Measurements from ENCODE around the gene TPT1.

Gene TPT1

DNA sequence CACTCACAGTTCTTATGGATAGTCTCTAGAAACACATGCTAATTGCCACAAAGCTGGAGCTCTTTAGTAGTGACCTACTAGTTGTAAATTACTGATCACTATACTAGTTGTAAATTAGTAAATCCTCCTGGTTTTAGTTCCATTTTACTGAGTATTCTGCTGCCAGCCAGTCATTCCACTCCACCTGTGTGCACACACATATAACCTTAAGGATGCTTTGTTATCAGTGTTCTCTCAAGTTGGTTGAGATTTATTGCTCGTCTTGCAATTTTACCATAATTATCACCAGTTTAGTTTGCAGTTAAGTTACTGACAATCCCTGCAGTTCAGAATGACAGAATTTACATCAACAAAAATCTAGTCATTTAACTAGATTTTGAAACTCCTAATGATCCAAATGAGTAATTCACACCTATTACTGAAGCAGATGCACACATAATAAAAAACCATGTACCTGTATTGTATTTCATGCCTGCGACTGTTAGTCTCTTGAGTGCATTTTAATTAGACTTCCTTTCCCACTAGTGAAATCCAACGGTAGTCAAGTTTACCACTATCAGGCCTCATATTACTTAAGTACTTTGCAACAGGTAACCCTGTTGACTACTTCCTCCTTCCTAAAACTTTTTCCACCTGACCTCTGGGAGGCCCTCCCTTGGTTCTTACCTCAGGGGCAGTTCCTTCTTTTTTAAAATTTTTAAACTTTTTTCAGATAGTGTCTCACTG lies 7.6 kb downstream of the TPT1 start:
- DNase-seq: no peak

DNA sequence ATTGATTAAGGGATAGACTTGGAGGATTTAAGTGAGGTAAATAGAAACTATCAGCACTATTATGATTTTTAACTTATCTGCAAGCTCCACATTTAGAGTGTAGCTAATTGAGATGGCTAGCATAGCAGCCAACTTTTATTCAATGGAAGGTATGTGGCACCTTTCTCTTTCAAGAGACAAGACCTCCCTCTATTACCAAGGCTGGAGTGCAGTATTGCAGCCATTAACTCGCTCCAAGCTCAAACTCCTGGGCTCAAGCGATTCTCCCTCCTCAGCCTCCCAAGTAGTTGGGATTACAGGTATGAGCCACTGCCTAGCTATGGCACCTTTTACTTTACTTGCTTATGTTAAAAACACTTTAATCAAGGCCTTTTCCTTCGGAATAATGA lies 8.2 kb downstream of the TPT1 start:
- no peak for DNase-seq

DNA sequence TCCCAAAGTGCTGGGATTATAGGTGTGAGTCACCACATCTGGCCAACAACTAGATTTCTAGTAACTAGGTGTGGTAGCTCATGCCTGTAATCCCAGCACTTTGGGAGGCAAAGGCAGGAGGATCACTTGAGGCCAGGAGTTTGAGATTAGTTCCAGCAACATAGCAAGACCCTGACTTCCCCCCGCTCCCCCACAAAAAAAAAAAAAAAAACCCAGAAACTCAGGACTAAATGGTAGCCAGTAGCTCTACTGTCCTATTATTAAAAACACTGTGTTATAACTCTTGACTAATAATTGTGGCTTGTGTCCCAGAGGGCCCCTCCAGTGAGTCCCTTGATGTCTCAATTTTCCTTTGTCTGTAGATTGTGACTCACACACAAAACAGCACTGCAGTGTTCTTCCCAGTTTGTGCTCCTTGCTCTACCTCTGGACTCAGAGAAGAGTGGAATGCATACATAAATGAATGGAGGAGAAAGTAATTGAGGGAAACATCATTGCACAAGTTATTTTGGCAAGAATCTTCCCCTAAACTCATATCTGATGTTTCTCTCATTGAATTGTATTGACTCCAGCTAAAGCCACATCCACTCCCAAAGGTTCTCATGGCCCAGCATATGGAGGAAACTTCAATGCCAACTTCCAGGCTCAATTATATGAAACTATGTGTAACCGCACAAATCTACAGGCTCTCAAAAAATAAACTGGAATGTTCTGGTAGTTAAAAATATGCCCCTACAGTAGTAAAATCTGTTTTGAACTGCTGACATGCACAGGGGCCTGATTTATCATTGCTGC lies 8.8 kb downstream of the TPT1 start:
- DNase-seq: no peak

DNA sequence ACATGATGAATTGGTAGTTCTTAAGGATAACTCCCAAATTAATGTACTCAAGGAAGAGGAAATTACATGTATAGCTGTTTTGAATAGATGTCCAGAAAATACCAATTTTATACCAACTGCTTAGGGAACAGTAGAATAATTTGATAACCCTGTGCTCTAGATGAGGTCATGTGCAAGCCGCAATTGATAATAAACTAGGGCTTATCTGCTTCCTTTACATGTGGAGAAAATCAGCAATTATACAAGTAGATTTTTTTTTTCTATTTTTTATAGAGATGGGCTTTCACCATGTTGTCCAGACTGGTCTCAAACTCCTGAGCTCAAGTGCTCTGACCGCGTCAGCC lies 9.3 kb downstream of the TPT1 start:
- no peak for DNase-seq

DNA sequence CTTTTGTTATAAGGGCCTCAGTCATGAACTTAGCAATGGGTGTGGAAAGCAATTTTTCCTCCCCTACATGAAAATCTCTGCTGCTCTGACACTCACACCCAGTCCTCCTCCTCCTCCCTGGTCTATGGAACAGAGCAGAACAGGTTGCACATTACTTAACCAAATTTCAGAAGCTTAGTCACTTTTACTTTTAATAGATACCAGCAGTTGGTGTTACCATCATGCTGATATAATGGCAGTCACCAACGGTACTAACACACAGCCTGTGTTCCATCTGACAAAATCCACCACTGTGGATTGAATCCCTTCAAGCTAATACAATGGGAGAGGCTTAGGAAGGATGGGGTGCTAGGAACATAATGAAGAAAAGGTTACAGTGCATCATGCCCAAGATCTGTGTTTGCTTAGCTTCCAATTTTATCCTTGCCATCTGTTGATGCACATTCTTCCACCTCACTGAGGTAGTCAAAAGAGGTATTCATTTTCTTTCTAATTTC lies 9.8 kb downstream of the TPT1 start:
- no peak for DNase-seq

DNA sequence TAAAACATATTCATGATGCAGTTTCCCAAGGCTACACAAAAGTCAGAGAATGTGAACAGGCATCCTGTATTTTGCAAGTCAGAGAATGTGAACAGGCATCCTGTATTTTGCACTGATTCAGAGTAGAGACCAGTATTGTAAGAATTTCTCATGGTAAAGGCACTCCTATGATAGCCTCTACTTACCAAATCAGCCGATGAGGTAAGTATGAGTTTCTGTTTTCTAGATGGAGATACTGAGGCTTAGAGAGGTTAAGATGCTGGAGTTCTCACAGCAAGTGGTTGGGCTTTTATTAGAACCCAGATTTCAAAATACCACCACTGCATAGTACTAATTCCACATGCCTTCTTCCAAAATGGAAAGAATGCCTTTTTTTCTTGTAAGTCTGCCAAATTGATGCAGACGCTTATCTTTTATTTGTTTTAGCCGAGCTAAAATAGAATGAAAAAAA lies 12.3 kb downstream of the TPT1 start:
- no peak for DNase-seq

DNA sequence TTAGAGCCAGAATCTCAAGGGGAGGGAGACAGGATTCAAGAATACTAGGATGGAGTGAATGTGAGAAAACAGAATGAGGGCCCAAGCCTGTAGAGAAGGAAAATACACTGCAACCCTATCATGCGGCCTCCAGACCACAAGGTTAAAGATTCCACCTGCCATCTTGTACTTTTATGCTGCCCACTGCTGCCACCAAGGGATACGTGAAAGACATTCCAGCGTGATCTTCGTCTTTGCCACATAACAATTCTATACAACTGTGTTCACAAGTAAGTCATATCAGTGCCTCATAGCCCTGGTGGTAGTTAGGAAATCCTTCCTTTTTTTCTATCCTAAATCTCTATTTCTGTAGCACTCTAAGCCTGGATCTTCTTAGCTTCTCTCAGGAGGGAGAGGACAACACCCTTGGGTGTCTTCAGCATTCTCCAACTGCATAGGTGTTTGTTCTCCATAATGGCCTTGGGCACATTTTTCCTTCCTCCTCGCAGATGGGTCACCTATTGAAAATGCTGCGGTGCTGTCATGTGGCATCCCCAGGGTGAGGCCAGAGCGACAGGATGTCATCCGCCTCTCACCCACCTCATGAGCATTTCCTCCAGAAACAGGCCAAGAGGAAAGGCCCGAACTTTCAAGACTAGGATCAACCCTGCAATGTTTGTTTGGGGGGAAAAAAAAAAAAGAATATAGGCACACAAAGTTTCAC lies 13.6 kb downstream of the TPT1 start:
- DNase-seq: no peak

DNA sequence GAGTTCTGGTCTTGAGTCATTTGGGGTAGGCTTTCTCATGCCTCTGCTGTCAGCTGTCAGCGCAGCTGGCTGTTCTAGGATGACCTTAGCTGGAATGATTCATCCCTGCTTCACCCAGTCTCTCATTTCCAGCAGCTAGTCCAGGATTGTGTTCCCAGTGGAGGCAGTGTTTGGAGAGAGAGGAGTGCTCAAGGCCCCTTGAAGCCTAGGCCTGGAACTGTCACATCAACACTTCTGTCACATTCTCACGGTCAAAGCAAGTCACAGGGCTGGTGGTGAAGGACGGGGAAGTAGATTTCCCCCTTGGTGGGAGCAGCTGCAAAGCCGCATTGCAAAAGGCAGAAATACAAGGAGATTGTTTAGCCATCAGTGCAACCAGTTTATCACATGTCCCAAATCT lies 15.2 kb downstream of the TPT1 start:
- DNase-seq: no peak

DNA sequence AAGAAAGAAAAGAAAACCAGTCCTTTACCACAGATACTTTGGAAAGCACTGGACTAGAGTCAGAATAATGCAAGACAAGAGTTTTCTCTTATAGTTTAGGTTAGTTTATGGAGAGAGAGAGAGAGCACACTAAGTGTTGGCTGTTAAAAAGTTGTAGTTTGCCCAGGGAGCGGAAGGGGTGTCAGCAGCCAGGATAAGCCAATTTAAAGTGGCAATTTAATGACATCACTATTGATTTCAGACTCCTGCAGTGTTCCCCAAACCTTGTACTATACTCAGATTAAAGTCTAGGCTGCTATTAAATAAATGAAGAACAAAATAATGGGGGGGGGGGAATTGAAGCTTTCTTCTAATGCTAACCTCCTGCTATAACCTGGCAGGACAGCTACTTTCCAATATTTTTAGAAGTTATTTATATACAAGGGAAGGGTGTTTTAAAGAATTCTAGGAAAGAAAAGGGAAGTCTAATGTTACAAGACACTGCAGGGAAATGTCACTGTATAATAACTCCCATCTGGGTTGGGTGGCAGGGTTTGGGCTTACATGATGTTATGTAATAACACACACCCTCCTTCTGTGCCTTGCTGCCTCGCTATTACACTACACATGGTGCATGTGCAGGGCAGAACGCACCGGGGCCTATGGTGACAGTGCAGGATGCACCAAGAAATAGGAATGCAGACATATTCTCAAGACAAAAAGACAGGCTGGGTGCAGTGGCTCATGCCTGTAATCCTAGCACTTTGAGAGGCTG lies 19.9 kb downstream of the TPT1 start:
- no peak for DNase-seq

DNA sequence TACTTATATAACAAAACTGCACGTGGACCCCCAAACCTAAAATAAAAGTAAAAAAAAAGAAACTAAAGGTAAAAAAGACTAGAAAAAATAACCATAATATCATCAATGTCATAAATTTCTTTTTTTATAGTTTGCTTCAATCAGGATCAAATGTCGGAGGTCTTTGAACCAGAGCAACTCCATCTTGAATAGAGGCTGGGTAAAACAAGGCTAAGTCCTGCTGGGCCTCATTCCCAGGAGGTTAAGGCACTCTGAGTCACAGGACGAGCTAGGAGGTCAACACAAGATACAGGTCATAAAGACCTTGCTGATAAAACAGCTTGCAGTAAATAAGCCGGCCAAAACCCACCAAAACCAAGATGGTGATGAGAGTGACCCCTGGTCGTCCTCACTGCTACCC lies 24.0 kb downstream of the TPT1 start:
- no peak for DNase-seq

DNA sequence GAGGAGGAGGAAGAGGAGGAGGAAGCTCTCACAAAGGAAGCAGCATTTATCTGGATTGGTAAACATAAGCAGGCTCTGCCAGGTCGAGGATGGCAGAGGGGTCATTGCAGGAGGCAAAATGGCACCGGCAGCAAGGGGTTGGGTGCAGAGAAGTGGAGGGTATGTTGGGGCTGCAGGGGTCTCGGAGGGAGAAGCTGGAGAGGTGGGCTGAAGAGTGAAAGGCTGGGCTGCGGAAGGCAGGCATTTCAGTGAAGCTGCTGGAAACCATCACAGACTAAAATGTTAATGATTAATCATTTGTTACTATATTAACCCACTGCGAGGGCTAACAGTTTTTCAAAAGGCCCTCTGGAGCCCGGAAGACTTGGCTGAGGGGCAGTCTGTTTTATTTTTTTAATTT lies 24.6 kb downstream of the TPT1 start:
- no peak for DNase-seq

DNA sequence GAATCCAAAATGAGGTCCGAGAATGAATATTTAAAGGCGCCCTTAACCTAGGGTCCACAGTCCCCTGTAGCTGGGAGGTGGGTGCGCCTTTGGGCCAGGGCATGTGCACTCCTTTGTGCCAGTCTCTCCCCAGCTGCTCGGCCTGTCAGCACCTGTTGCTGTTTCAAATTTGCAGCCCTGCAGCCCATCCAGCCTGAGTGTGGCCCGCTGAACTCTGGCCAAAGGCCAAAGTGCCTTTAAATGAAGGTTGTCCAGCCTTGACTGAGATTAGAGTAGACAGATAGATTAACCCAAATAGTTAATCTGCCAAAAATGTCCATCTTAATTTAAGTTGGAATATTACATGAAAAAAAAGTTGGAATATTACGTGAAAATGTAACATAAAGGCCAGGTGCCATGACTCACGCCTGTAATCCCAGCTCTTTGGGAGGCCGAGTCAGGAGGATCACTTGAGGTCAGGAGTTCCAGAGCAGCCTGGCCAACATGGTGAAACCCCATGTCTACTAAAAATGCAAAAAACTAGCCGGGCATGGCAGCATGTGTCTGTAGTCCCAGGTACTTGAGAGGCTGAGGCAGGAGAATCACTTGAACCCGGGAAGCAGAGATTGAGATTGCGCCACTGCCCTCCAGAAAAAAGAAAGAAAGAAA lies 25.3 kb downstream of the TPT1 start:
- DNase-seq: no peak

DNA sequence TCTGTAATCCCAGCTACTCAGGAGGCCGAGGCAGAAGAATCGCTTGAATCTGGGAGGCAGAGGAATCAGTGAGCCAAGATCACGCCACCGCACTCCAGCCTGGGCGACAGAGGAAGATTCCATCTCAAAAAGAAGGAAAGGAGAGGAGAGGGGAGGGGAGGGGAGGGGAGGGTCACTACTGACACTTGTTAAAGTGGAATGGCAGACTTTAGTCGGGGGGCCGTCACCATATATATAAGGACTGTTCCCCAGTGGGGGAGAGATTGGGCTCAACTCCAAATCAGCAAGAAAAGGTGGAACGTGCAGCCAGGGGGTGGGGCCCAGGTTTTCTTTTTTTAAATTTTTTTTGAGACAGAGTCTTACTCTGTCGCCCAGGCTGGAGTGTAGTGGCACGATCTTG lies 26.2 kb downstream of the TPT1 start:
- DNase-seq: no peak

DNA sequence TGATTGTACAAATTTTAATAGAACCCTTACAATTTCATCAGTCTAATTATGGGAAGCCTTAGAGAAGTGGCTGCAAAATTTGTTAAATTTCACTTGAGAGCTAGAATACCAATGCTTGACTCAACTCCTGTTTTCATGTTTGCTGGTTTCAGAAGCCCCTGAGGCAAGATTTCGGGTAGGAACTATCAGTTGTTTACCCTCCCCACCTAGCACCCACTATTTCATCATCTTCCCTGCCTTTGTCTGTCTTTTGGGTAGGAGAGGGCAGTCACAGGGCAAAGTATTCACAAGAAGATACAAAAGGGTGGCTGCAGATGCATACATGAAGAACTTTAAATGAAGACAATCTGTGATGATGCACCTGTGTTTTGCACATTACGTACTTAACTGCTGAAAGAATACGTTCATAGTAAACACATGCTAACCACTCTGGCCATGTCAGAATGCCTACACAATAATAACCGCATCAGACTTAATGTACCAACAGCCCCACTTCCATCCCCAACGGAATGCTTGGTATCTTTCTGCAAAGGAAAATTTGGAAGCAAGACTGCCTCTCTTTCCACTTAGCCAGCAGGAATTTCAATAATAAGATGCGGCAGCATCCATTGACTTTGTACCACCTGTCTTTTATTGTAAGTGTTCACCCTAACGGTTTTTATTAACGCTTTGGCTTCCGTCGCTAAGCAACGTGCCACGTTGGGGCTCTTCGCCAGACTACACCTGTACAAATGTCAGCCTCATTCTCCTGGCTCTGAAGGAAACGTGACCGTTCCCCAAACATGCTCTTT lies 30.4 kb downstream of the TPT1 start:
- no peak for DNase-seq

DNA sequence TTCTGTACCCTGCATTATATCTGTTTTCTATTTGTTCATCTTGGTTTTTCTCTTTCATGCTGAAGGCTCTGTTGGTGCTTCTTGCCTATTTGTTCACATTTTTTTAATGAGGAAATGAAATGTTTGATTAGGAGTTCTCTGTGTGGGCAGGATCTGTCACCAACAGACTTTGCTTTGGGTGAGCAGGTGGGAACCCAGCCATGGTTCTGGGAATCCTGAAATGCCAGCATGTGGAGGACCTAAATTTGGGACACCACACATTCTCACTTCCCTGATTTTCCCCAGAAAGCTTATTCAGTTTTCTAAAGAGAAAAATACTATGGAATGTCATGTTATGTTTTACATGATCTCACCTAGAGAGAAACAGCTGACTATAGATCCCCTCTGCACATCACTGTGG lies 34.0 kb downstream of the TPT1 start:
- DNase-seq: no peak

DNA sequence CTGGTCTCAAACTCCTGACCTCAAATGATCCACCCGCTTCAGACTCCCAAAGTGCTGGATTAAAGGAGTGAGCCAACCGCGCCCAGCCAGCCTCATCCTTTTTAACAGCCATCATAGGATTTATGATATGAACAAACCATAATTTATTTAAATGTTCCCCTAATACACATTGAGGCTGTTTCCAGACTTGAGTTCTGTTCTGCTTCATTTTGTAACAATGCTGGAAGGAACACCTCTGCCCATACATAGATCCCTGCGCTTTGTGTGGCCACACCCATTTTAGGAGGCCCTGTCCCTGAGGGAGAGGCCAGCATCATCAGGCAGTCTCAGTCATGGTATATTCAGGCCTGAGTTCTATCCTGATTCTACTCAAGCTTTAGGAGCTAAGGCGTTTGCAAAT lies 35.9 kb downstream of the TPT1 start:
- no peak for DNase-seq

DNA sequence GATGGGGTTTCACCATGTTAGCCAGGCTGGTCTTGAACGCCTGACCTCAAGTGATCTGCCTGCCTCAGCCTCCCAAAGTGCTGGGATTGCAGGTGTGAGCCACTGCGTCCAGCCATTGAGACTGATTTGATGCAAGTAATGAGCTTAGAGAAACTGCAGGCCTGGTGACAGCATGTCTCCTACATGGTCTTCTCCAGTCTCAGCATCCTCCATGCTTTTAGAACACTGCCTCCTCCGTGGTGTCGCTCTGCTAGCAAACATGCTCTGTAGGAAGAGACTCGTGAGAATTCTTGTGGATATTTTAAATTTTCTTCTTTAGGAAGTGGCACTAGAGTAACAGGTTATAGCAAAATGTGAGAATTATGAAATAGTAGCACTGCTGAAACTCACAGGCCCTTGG lies 37.1 kb downstream of the TPT1 start:
- DNase-seq: no peak

DNA sequence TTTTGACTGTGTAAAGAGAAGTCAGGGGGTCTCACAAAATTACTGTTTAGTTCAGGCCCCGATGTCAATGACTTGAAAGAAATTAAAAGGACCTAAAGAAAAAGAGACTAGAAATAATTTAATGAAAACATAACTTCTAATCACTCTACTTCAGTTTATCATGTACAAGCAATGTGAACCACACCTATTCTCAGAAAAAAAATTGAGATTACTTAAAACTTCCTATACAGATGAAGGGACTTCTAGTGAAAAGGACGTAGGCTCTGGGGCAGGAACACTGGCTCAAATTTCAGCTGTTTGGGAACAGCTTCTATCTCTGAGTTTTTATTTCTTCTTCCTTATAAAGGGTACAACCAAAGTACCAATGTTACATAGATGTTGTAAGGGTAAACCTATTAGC lies 38.0 kb downstream of the TPT1 start:
- DNase-seq: no peak

DNA sequence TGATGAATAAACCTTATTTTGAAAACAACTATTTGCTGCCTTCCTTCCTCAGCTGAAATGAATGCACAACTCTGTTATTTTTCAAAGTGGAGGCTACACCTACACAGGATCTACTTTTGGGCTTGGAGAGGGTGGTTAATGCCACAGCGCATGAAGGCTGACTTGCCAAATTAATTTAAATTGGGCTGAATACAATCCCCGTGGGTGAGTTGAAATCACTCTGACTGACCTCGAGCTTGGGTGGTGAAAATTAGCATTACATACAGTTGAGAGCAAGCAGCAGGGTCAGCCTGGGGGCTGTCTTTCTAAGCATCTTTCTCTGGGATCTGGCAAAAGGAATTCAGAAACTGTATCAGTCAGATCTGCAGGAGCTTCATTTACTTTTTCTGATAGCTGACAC lies 38.5 kb downstream of the TPT1 start:
- no peak for DNase-seq

DNA sequence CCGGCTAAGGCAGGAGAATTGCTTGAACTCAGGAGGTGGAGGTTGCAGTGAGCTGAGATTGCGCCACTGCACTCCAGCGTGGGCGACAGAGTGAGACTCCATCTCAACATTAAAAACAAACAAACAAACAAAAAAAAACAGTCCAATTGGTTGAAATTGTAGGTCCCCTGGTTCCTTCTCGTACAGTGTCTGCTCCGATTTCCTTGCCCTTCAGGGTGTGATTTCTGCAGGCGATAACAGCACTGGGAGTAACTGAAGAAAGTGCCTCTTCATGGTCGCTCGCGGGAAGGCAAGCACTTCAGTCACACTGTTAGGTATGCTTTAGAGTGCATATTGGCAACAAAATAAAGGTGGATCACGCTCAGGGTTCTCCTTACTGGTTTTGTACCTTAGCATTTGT lies 39.7 kb downstream of the TPT1 start:
- DNase-seq: no peak

DNA sequence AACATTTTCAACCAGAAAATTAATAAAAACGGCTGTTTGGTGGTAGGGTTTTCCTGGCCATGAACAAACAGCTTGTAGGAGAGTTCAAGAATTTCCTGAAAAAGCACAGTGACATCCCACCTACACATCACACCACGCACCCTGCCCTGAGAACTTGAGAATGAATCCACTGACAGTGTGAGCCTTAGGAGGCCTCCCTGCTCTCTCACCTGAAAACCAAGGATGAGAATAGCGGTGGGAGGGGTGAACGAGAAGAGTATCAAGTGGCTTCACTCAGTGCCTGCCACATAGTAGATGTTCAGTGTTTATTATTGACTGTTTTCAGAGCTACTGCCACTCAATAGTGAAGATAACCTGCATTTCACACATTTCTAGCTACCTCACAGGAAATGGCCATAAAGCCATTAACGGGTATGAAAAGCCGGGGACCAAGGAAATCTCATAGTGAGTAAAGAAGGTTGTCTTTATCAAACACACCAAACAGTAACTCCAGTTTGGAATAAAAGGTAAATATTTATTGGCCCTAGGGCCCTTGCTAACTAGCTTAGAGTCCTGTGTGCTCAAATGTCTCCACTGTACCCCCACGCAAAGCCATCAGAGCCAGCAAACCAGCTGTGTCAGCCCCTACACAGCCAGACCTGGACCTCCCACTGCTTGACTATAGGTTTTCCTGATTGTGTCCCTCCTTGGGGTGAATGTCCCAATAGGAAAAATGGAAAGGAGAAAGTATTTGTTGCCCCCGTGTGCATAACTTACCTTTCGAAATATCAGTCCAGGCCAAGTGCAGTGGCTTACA lies 40.6 kb downstream of the TPT1 start:
- DNase-seq: no peak
